ENCODE data around the gene ADISSP.

Gene ADISSP

GRCh38 chr20:3753501-3754275 lies 13.9 kb downstream of the ADISSP start:
- DNase-seq = no peak

GRCh38 chr20:3753098-3753497 lies 14.5 kb downstream of the ADISSP start:
- DNase-seq = peak; percentile 59

- no peak for DNase-seq
Measured at GRCh38 chr20:3752386-3752759, 15.2 kb downstream of the ADISSP start.

DNA sequence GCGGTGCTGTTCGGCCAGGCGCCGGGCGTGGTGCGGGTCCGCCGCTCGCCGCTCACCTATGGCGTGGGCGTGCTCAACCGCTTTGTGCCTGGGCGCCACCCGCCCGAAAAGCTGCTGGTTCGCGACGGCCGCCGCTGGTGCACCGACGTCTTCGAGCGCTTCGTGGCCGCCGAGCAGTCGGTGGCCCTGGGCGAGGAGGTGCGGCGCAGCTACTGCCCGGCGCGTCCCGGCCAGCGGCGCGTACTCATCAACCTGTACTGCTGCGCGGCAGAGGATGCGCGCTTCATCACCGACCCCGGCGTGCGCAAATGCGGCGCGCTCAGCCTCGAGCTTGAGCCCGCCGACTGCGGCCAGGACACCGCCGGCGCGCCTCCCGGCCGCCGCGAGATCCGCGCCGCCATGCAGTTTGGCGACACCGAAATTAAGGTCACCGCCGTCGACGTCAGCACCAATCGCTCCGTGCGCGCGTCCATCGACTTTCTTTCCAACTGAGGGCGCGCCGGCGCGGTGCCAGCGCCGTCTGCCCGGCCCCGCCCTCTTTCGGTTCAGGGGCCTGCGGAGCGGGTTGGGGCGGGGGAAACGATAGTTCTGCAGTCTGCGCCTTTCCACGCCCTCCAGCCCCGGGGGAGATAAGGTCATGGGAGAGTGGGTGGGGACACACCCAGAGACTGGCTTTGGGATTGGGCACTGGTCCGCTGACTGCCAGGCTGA lies 15.7 kb downstream of the ADISSP start:
- DNase-seq = peak; percentile 44

DNA sequence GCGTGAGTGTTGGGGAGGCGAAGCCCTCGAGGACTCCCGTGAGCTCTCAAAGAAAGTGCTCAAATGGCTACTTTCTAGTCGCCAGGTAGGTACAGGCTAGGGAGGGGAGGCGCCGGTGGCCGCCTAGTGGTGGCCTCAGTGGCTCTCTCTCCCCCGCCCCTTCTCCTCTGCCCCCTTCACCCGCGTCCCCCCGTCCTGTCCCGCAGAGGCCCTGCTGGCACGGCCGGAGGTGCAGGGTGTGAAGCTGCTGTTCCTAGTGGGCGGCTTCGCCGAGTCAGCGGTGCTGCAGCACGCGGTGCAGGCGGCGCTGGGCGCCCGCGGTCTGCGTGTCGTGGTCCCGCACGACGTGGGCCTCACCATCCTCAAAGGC lies 16.3 kb downstream of the ADISSP start:
- DNase-seq = no peak

GRCh38 chr20:3749689-3750531 lies 17.6 kb downstream of the ADISSP start:
- peak; percentile 46 for DNase-seq

- DNase-seq = no peak
Measured at GRCh38 chr20:3749087-3749688, 18.4 kb downstream of the ADISSP start.

GRCh38 chr20:3748073-3748472 lies 19.5 kb downstream of the ADISSP start:
- no peak for DNase-seq

DNA sequence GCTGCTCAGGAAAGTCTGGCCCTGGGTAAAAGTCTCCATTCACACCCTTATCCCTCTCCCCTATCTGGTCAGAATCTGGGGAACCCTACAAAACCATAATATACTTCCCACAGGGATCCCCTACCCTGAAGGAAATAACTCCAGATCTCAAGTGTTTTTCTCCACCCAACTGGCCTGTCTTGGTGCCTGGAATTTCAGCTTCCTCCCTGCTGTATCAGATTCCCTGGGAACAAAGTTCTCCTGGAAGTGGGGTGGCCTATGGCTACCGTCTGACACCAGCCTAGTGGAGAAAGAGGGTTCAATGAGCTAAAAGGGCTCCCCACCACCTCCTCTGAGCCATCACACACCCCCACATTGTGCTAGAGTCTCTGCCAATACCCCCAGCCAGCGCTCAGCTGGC lies 20.1 kb downstream of the ADISSP start:
- no peak for DNase-seq

GRCh38 chr20:3745686-3746173 lies 21.8 kb downstream of the ADISSP start:
- no peak for DNase-seq

DNA sequence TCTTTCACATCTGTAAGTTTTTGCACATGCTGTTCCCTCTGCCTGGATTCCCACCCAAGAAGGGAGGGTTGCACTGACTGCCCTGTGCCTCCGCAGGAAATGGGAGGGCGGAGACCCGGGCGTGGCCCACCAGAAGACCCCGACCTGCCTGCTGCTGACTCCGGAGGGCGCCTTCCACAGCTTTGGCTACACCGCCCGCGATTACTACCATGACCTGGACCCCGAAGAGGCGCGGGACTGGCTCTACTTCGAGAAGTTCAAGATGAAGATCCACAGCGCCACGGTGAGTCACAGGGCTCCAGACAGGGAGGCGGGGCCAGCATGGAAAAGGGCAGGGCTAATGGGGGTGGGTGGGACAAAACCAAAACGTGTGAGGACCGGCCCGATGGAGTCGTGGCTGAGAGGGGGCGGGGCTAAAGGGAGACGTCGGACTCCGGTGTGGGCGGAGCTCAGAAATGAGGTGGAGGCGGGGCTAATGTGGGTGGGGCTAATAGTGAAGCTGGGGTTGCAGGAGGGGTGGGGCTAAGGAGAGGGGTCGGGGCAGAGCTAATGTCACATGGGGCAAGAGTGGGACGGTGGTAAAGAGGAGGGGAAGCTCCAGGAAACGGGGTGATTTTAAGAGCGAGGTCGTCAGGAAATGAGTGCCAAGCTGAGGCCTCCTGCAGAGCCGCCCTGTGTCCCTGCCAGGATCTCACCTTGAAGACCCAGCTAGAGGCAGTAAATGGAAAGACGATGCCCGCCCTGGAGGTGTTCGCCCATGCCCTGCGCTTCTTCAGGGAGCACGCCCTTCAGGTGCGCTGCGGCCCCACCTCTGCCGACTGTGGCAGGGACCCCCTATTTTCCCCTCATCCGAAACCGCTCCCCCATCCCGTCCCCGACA lies 22.5 kb downstream of the ADISSP start:
- DNase-seq = peak; percentile 67

- no peak for DNase-seq
Measured at GRCh38 chr20:3744037-3744436, 23.5 kb downstream of the ADISSP start.

- no peak for DNase-seq
Measured at GRCh38 chr20:3743251-3743650, 24.3 kb downstream of the ADISSP start.

GRCh38 chr20:3741836-3742458 lies 25.6 kb downstream of the ADISSP start:
- no peak for DNase-seq

DNA sequence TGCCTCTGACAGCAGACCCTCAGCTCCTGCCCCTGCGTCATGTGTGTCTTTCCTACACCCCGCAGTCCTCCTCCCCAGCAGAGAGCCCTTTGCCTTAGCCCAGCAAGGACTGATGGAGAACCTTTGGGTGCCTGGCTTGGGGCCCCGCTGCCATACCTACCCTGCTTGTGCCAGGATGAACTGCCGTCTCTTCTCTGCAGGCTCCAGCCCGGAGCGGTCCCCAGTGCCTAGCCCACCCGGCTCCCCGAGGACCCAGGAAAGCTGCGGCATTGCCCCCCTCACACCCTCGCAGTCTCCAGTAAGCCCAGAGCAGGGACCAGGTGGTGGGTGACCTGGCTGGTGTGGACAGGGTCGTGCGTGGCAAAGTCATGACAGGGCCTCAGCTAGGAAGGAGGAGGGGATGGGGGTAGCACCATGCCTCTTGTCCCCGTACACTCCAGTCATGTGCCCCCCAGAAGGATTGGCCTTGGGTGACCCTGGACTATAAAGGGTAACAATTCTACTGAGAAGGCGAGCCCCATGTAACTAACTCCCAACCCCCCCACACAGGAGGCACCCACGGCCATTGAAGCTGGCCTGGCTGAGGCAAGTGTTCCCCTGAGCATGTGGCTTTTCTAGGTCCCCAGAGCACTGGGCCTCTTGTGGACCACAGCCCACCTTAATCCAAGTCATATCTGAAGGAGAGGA lies 26.8 kb downstream of the ADISSP start:
- DNase-seq = no peak

DNA sequence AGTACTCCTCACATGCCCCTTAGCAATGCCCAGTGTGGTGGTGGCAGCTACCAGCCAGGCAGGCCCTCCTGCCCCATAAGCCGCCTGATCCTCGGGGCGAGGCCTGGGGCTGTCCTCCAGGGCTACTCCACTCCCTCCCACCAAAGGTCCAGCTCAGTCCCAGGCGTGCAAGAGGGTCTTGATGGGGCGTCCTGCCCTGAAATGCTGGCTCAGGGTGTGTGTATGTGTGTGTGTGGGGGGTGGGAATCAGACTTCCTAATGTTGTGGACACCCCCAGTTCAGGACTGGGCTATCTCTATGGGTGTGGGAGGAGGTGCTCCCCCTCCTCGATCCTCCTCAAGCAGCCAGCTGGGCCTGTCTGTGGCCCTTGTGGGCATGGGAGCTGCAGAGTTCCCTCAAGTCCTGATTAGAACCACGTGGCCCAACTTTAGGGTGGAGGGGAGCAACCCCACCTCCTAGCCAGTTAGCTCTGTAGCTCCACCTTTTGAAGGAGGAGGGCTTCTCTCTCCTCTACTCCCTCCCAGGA lies 27.6 kb downstream of the ADISSP start:
- DNase-seq = no peak

GRCh38 chr20:3739054-3739925 lies 28.3 kb downstream of the ADISSP start:
- no peak for DNase-seq

DNA sequence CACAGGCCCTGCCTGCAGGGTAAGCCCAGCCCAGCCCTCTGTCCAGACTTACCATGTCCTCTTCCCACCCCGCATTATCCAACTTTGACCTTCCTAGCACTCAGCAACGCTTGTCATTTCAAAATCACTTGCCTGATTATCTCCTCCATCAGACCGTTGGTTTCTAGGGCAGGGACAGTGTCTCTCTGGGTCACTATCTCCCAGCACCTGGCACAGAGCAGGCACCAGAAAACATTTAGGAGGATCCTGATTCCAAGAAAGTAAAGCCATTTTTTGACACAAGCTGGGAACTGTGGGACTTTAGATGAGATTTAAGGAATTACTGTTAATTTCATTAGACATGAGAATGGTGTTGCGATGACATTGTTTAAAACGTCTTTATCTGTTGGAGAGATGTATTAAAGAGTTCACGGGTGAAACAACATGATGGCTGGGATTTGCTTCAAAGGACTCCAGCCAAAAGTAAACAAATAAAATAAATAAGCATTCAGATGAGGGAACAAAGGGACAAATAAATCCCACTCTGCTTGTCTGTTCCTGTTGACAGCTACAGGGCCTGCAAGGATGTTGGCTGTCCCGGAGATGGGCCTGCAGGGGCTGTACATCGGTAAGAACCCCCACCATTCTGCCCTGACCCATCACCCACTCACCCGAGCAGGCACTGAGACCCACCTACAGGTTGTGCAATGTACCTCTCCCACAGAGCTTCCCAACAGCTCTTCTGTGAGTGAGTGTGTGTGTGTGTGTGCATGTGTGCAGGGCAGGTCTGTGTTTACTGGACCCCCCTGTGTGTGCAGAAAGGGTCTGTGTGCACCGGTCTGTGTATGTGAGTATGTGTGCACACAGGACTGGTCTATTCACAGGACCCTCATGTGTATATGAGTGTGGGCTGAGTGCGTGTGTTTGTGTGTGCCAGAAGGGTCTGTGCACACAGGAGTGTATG lies 29.2 kb downstream of the ADISSP start:
- no peak for DNase-seq
